Renal cortical epithelial cell (primary cell): Measurements from ENCODE around the gene MAP1LC3B2. TPM values are rescaled to one million over a fixed set of nuclear protein-coding genes. Genes with fewer than 3 reads are reported as not detected.
A peak's percentile ranks its signal among the peaks of the same experiment; 100 is the strongest.

Experiments
- DNase-seq: peaks from one replicate; pipeline ENCODE4 v3.0.0-alpha.2; 2011; ENCODE audit warnings: low read depth
- total RNA-seq: library from RNA; depleted of rRNA; stranded (reverse); fragments of >200 nt; gene quantifications from 2 replicates; pipeline ENCODE4 v1.2.3, GENCODE V29; 2014

Gene MAP1LC3B2
- total RNA-seq, 1 donor from 2014 or later = 1.6 TPM

DNA sequence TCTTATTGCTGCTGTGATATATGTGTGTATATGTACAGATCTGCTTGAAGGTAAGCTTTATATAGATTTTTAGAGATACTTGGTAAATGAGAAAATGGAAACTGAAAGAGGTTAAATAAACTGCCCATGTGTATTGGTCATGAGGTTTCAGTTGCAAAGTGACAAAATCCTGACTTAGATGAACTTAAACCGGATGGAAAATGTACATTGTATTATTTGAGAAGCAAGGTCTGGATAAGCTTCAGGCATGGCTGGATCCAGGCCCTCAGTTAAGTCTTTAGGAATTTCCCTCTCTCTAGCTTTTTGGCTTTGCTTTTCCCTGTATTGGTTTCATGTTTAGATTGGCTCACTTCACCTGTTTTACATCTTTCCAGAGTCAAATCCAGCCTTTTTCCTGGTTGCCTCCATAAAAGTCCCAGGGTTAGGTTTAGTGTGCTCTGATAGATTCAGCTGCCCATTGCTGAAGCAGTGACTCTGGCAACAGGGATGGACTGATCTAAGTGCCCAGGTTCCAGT lies 21.0 kb upstream of the MAP1LC3B2 start:
- DNase-seq = no peak

GRCh38 chr12:116538682-116539305 lies 20.4 kb upstream of the MAP1LC3B2 start:
- DNase-seq = no peak

DNA sequence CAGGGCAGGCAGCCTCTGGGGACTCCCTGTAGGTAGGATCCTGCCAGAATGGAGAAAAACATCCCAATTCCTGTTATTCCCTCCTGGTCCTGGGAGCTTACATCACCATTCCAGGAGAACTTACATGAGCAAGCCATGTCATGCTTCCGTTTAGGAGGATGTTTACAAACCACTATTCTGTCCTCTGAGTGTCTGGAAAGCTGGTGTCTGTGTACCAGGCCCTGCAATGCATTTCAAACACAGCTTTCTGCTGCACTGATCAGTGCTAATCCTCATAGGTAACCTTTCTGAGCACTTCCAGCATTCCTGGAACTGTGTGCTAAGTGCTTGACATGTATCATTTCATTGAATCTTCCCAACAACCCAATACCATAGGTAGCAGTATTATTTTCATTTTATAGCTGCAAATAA lies 19.8 kb upstream of the MAP1LC3B2 start:
- peak; percentile 56 for DNase-seq

DNA sequence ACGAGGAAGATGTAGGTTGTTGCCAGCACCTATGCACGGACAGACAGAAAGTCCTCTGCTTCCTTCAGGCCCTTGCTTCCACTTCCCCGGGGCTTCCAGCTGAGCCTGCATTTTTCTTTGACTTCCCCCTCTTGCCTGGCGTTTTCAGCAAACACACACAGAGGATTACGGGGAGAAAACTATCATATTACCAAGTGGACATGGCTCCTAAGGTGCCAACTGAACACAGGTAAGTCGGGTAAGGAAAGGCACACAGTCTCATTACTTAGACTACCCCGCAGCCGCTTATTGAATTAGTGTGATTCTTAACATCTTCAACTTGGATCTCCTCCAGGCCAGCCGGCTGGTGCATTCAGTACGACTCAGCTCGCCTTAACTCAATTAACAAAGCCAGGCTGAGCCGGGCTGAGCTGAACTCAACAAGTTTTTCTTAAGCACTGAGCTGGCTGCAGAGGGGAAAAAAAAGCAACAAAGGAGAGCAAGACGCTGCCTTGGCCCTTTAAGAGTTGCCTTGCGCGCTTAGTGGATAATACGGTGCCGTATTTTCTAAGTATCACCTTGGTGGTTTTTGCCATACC lies 19.2 kb upstream of the MAP1LC3B2 start:
- DNase-seq = peak; percentile 82

- no peak for DNase-seq
Measured at GRCh38 chr12:116540622-116541152, 18.5 kb upstream of the MAP1LC3B2 start.

GRCh38 chr12:116541547-116542344 lies 17.4 kb upstream of the MAP1LC3B2 start:
- no peak for DNase-seq

- DNase-seq = peak; percentile 62
Measured at GRCh38 chr12:116542345-116542956, 16.7 kb upstream of the MAP1LC3B2 start.

GRCh38 chr12:116544656-116545055 lies 14.5 kb upstream of the MAP1LC3B2 start:
- no peak for DNase-seq

DNA sequence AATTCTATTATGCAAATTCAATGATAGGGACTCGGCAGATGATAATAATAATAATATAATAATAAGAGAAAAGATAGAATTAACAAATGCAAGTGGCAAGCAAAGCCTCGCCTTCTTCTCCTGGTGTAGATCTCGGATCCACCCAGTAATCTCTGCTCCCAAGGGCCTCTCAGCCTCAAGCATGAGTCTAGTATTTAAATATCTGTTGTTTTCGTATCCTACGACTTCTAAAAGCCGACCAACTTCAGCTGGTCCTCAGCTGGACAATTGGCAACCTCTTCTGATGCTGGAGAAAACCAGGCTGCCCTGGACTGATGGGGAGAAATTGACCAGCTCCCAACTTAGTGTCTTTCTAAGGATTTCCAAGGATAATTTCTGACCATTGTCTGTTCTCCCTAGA lies 14.0 kb upstream of the MAP1LC3B2 start:
- DNase-seq = no peak

- DNase-seq = no peak
Measured at GRCh38 chr12:116545936-116546335, 13.2 kb upstream of the MAP1LC3B2 start.

GRCh38 chr12:116547955-116548501 lies 11.2 kb upstream of the MAP1LC3B2 start:
- DNase-seq = peak; percentile 86

DNA sequence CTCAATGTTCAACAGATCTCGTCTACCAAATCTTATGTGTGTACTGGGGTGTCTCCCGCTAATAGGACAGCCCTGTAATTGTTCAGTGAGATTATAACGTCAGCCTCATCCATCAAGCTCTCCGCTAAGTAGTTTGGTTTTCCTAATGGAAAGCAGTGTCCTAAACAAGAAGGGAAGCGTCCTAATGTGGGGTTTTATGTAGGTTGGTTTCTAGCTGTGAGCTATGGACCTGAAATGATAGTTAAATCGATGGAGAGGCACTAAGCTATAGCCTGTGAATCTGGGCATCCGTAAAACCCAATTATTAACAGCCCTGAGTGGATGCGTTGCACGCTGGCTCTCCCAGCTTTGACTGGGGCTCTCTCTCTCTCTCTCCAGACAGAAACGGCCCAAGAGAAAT lies 9.2 kb upstream of the MAP1LC3B2 start:
- DNase-seq = no peak

DNA sequence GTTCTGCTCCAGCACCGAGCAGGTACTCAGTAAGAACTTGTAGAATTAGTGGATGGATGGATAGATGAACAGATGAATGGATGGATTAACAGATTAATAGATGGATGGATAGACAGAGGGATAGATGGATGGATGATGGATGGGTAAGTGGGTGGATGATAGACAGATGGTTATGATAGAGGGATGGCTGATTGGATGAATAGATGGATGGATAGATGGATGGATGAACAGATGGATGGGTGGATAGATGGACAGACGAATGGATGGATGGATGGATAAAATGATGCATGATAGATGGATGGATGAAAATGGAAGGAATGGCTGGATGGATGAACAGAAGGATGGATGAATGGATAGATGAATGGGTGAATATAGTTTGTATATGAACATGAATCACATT lies 8.0 kb upstream of the MAP1LC3B2 start:
- no peak for DNase-seq

DNA sequence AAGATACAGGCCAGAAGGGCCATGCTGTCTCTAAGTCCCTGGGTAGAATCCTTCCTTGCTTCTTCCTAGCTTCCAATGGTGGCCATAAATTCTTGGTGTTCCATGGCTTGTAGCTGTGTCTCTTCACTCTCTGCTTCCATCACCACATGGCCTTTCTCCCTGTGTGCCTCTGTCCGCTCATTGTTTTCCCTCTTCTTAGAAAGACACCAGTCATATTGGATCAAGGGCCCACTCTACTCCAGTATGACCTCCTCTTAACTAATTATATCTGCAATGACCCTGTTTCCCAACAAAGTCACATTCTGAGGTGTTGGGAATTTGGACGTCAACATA lies 7.6 kb upstream of the MAP1LC3B2 start:
- DNase-seq = no peak

DNA sequence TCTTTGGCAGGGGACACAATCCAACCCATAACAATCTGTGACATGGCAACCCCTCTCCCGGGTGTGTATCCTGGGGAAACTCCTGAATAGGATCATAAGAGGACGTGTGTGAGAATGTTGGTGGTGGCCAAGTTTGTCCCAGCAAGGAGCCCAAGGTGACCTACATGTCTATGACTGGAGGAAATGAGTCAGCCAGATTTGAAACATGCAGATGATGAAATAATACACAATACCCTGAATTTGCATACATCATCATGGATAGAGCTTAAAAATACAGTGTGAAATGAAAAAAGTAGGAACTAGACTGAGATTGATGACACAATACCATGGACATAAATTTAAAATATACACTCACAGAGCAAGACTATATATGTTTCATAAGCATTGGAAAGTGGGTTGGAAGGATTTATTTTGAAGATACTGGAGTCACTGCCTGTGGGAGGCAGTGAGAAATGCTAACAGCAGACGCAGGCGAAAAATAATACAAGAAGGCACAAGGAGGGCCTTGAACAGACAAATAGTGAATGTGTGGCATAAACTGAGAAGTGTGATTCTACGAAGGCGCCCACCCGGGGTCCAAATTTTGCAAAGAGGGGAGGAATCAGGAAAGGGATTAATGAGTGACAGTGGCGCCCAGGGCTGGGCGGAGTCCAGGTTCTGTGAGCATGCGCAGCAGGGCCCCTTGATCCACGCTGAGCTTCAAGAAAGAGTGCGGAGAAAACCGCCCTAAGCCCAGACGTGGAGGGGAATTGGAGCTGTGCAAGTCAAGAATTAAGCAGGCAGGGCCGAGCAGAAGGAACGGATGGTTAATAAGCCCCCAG lies 7.0 kb upstream of the MAP1LC3B2 start:
- peak; percentile 57 for DNase-seq

DNA sequence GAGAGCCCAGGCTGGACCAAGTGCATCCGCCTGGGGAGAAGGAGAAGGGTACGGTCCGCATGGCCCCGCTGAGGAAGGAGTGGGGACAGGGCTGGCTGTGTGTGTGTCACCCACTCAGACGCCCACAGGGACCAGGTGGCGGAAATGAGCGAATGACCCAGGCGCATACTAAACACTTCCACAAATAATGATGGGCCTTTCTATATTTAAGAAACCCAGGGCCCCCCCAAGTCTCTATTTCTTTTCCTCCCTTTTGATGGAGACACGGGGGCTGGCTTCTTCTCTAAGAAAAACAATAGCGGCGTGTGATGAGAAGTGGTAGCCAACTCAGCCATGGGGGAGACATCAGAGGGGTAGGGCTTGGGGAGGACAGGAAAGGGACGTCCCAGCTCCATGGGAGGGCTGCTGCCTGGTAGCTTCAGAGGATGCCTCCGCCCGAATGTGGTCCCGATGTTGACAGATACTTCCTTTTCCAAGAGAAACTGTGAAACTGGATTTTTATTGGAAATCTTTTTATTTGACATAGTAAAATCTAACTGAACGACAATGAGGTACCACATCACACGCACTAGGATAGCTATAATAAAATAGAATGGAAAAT lies 6.3 kb upstream of the MAP1LC3B2 start:
- no peak for DNase-seq

DNA sequence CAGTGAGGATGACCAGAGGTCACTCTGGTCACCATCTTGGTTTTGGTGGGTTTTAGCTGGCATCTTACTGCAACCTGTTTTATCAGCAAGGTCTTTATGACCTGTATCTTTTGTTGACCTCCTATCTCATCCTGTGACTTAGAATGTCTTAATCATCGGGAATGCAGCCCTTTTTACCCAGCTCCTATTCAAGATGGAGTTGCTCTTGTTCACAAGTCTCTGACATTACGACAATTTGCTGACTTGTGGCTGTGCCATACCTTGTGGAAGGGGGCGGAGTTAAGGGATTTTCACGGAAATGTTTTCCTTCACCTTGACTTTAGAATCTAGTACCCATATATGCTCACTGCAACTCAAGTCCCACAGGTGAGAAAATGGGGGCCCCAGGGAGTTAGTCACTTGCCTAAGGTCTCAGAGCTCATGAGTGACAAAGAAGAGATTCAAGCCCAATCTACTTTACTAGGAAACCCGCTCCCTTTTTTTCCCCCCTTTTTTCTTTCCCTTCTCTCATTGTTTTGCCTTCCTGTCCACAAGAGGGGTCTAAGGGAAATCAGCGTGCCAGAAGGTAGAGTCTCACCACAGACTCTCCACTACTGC lies 2.7 kb upstream of the MAP1LC3B2 start:
- no peak for DNase-seq

DNA sequence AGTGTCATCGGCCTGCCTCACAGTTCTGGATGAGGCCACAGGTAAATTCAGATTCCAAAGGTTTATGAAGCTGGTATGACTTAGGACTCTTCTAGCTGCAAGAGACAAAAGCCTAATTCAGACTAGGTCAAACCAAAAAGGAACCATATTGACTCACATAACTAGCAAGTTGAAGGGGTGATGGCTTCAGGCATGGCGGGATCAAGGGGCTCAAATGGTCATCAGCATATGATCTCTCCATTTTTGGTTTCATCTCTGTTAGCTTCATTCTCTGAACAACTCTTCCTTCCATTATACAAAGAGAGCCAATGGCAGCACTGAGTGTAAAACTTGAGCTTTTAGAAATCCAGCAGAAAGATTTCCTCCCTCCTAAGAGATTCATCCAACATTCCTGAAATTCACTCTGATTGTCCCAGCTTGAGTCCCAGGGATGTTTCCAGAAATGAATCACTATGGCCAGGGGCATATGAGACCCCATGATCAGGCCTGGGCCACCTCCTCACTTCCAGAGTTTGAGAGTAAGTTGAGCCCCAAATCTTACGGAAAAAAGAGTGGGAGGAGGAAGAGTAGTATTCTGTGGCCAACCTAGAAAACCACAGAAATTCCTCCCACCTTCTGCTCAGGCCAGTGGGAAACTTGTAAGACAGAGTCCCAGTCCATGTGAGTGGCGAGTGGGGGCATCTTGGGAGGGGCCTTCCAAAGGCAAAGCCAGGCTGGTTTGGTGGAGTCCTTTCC lies 2.0 kb upstream of the MAP1LC3B2 start:
- DNase-seq = peak; percentile 67
